ENCODE results near the gene ZNF768.
"Not testable (repeated sequence)": the region's sequence is repeated elsewhere in the genome, so short reads cannot be mapped to it uniquely, and the experiment has no call there.

ZNF768 gene

GRCh38 chr16:30509081-30509765, 17.1 kb downstream of the ZNF768 start:
- no peak for DNase-seq (ENCODE audit: low read depth)

GRCh38 chr16:30503403-30504296, 22.7 kb downstream of the ZNF768 start:
- no peak for DNase-seq (ENCODE audit: low read depth)

GRCh38 chr16:30499284-30499683, 27.1 kb downstream of the ZNF768 start:
- DNase-seq (ENCODE audit: low read depth), result no peak

GRCh38 chr16:30494709-30495108, 31.7 kb downstream of the ZNF768 start:
- no peak for DNase-seq (ENCODE audit: low read depth)

GRCh38 chr16:30493941-30494488, 32.4 kb downstream of the ZNF768 start:
- no peak for DNase-seq (ENCODE audit: low read depth)

- peak; percentile 16 for DNase-seq (ENCODE audit: low read depth)
Observed at GRCh38 chr16:30491744-30492308, 34.5 kb downstream of the ZNF768 start.

GRCh38 chr16:30491229-30491628, 35.1 kb downstream of the ZNF768 start:
- DNase-seq (ENCODE audit: low read depth), result no peak

- no peak for DNase-seq (ENCODE audit: low read depth)
Observed at GRCh38 chr16:30490210-30490609, 36.2 kb downstream of the ZNF768 start.

GRCh38 chr16:30488764-30489605, 37.4 kb downstream of the ZNF768 start:
- DNase-seq (ENCODE audit: low read depth), result no peak

GRCh38 chr16:30485818-30486436, 40.4 kb downstream of the ZNF768 start:
- no peak for DNase-seq (ENCODE audit: low read depth)

- DNase-seq (ENCODE audit: low read depth), result no peak
Observed at GRCh38 chr16:30484887-30485286, 41.5 kb downstream of the ZNF768 start.

- no peak for DNase-seq (ENCODE audit: low read depth)
Observed at GRCh38 chr16:30482366-30482765, 44.0 kb downstream of the ZNF768 start.

GRCh38 chr16:30481381-30481780, 45.0 kb downstream of the ZNF768 start:
- no peak for DNase-seq (ENCODE audit: low read depth)

GRCh38 chr16:30478766-30479478, 47.4 kb downstream of the ZNF768 start:
- DNase-seq (ENCODE audit: low read depth), result no peak

- not testable (repeated sequence) for DNase-seq (ENCODE audit: low read depth)
Observed at GRCh38 chr16:30477773-30478172, 48.6 kb downstream of the ZNF768 start.

- no peak for DNase-seq (ENCODE audit: low read depth)
Observed at GRCh38 chr16:30476991-30477390, 49.4 kb downstream of the ZNF768 start.

- no peak for DNase-seq (ENCODE audit: low read depth)
Observed at GRCh38 chr16:30474684-30475083, 51.7 kb downstream of the ZNF768 start.

- no peak for DNase-seq (ENCODE audit: low read depth)
Observed at GRCh38 chr16:30474074-30474452, 52.3 kb downstream of the ZNF768 start.

Measured in activated gamma-delta T cell treated with anti-CD3 and anti-CD28 coated beads, Interleukin-2, amount 50 U/mL, for 16 hours (primary cell).